Type B pancreatic cell (in vitro differentiated cells): Measurements from ENCODE around the gene TTC9B. TPM values are rescaled to one million over a fixed set of nuclear protein-coding genes. Genes with fewer than 3 reads are reported as not detected.

ENCODE experiments used
- DNase-seq: peaks from one replicate; pipeline ENCODE4 v3.0.0; 2021; ENCODE audit warnings: mixed read lengths; ENCODE audit not compliant: unreplicated experiment; ENCODE audit errors: extremely low spot score
- H3K27ac Mint-ChIP-seq: 2 replicates; pipeline ENCODE4 v1.8.0; 2021; ENCODE audit warnings: mild to moderate bottlenecking, mixed read lengths
- H3K27me3 Mint-ChIP-seq: 2 replicates; pipeline ENCODE4 v1.8.0; 2021; ENCODE audit warnings: mixed read lengths
- H3K36me3 Mint-ChIP-seq: 2 replicates; pipeline ENCODE4 v1.8.0; 2021; ENCODE audit warnings: mixed read lengths
- H3K4me1 Mint-ChIP-seq: one replicate; pipeline ENCODE4 v1.8.0; 2021; ENCODE audit warnings: mixed read lengths; ENCODE audit not compliant: unreplicated experiment
- H3K4me3 Mint-ChIP-seq: 2 replicates; pipeline ENCODE4 v1.8.0; 2021; ENCODE audit warnings: mild to moderate bottlenecking, mixed read lengths
- H3K9me3 Mint-ChIP-seq: 2 replicates; pipeline ENCODE4 v1.8.0; 2021; ENCODE audit warnings: mixed read lengths
- CTCF ChIP-seq: fragments of 200-600 bp; sonication (generic); conservative IDR thresholded peaks from 2 replicates; pipeline ENCODE4 v1.5.0; 2021; ENCODE audit warnings: antibody characterized with exemption, mild to moderate bottlenecking
- total RNA-seq: library from RNA; stranded (reverse); gene quantifications from 2 replicates; pipeline ENCODE4 v1.2.1, GENCODE V29; 2021; ENCODE audit warnings: low replicate concordance

Gene TTC9B
- total RNA-seq, 1 donor from 2014 or later, result 0.39 TPM

GRCh38 chr19:40191836-40192646 is 26.1 kb downstream of the TTC9B start:
- no peak overlapping the region for H3K27ac Mint-ChIP-seq

GRCh38 chr19:40190891-40191835 is 27.0 kb downstream of the TTC9B start, which contains the start of gene MAP3K10:
MAP3K10 (plus strand) TSS chr19:40191426; CDS start chr19:40192032, 606 bp downstream.
- Mint-ChIP-seq H3K4me3 (peak within 1 kb of the TSS; percentile 88), H3K4me1 (peaks cover 14% of the 10 kb centered on the region), H3K27me3 (peaks cover 22% of the 10 kb centered on the region), H3K36me3 (no peaks in the 10 kb centered on the region), H3K9me3 (no peaks in the 10 kb centered on the region), H3K27ac (peak within 1 kb of the TSS; percentile 79)
- TF ChIP-seq CTCF, result no peak
- DNase-seq, result peak; percentile 81

More at GRCh38 chr19:40191836-40192646, 26.1 kb downstream of the TTC9B start:
- no peak for DNase-seq
- Mint-ChIP-seq H3K4me3 (peak overlapping the region; percentile 78), H3K36me3 (no peaks in the 10 kb centered on the region), H3K4me1 (peaks cover 14% of the 10 kb centered on the region), H3K27me3 (peaks cover 18% of the 10 kb centered on the region), H3K9me3 (no peaks in the 10 kb centered on the region)
- TF ChIP-seq CTCF, result no peak

DNA sequence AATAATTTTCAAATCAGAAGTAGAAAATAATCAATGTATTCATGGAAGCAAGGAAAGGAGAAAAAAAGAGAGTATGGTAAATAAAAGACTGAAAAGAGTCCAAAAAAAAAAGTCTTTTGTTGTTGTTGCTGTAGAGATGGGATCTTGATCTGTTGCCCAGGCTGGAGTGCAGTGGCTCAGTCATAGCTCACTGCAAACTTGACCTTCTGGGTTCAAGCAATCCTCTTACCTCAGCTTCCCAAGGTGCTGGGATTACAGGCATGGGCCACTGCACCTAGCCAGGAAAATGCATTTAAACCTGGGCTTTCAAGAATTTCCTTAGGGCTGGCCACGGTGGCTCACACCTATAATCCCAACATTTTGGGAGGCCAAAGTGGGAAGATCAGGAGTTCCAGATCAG is 33.9 kb downstream of the TTC9B start:
- TF ChIP-seq CTCF, result no peak
- DNase-seq, result no peak
- no peaks in the 10 kb centered on the region for H3K4me1 Mint-ChIP-seq
- H3K9me3 Mint-ChIP-seq, result no peaks in the 10 kb centered on the region
- H3K4me3 Mint-ChIP-seq, result no peak overlapping the region
- H3K27me3 Mint-ChIP-seq, result peaks cover 23% of the 10 kb centered on the region
- H3K27ac Mint-ChIP-seq, result no peak overlapping the region
- no peaks in the 10 kb centered on the region for H3K36me3 Mint-ChIP-seq

GRCh38 chr19:40178756-40179155 is 39.4 kb downstream of the TTC9B start:
- H3K27ac Mint-ChIP-seq, result no peak overlapping the region
- H3K27me3 Mint-ChIP-seq, result peaks cover 16% of the 10 kb centered on the region
- H3K4me1 Mint-ChIP-seq, result no peaks in the 10 kb centered on the region
- H3K4me3 Mint-ChIP-seq, result no peak overlapping the region
- peaks cover 7% of the 10 kb centered on the region for H3K9me3 Mint-ChIP-seq
- no peaks in the 10 kb centered on the region for H3K36me3 Mint-ChIP-seq
- TF ChIP-seq CTCF, result no peak
- DNase-seq, result no peak

DNA sequence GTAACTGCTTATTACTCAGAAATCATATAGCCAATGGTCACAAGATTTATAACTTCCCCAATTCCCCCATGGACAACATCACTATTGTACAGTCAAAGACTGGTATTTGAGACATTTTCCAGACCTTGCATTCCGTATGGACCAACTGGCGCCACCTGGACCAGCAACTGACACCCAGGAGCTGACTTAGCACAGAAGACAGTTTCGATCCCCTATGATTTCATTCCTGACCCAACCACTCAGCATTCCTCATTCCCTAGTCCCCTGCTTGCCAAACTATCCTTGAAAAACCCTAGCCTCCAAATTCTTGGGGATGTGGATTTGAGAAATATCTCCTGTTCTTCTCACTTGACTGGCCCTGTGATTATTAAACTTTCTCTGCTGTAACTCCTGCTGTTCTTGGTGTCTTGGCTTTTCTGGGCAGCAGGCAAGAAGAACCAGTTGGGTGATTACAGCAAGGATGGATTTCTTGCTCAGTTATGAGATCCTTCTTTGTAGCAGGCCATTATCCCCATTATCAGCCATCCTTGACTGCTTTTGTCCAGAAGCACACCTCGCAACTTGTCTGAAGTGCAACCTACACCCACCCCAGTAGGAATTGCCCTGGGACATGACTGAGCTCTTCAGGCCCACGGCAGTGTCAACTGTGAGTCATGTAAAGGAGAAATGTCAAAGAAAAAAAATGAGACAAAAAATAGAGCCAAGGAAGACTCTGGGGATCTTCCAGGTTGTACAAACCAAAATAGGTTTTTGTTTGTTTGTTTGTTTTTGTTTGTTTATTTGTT is 40.7 kb downstream of the TTC9B start:
- H3K27ac Mint-ChIP-seq, result no peak overlapping the region
- H3K9me3 Mint-ChIP-seq, result peaks cover 7% of the 10 kb centered on the region
- no peaks in the 10 kb centered on the region for H3K4me1 Mint-ChIP-seq
- peaks cover 16% of the 10 kb centered on the region for H3K27me3 Mint-ChIP-seq
- DNase-seq, result no peak
- no peak overlapping the region for H3K4me3 Mint-ChIP-seq
- H3K36me3 Mint-ChIP-seq, result no peaks in the 10 kb centered on the region
- TF ChIP-seq CTCF, result no peak
